22Rv1 (cell line): Measurements from ENCODE around the gene AFDN.

ENCODE experiments used
- H3K27ac ChIP-seq: fragments of 450-650 bp; 2 replicates; pipeline ENCODE4 v1.5.1; 2017
- CTCF ChIP-seq: fragments of 450-650 bp; IDR thresholded peaks from 2 replicates; pipeline ENCODE4 v1.5.1; 2017; ENCODE audit warnings: mild to moderate bottlenecking
- ZFX ChIP-seq: fragments of 450-650 bp; IDR thresholded peaks from 2 replicates; pipeline ENCODE4 v1.6.1; 2017; ENCODE audit warnings: antibody characterized with exemption, borderline replicate concordance

The AFDN gene

GRCh38 chr6:167920165-167920564 lies 93.5 kb downstream of the AFDN start:
- no peak overlapping the region for H3K27ac ChIP-seq
- TF ChIP-seq ZFX (no peak), CTCF (no peak)

- H3K27ac ChIP-seq = no peak overlapping the region
- TF ChIP-seq CTCF (no peak), ZFX (no peak)
Measured at GRCh38 chr6:167921831-167922230, 95.1 kb downstream of the AFDN start.

GRCh38 chr6:167925026-167925425 lies 98.3 kb downstream of the AFDN start:
- TF ChIP-seq ZFX = no peak
- TF ChIP-seq CTCF = no peak

GRCh38 chr6:167927246-167927645 lies 100.5 kb downstream of the AFDN start:
- TF ChIP-seq CTCF (no peak), ZFX (no peak)
- H3K27ac ChIP-seq = no peak overlapping the region

More at GRCh38 chr6:167925026-167925425, 98.3 kb downstream of the AFDN start:
- H3K27ac ChIP-seq = no peak overlapping the region

- TF ChIP-seq ZFX = no peak
- TF ChIP-seq CTCF = no peak
- H3K27ac ChIP-seq = no peak overlapping the region
Measured at GRCh38 chr6:167928111-167928510, 101.4 kb downstream of the AFDN start.

- no peak overlapping the region for H3K27ac ChIP-seq
- TF ChIP-seq CTCF = no peak
- no peak for TF ChIP-seq ZFX
Measured at GRCh38 chr6:167930295-167930694, 103.6 kb downstream of the AFDN start.

GRCh38 chr6:167932468-167933276 lies 106.0 kb downstream of the AFDN start:
- H3K27ac ChIP-seq = peak overlapping the region; percentile 54

More at GRCh38 chr6:167932468-167933276, 106.0 kb downstream of the AFDN start:
- no peak for TF ChIP-seq CTCF
- no peak for TF ChIP-seq ZFX
